IMR-90 (cell line): ENCODE measurements around the gene NUDT7. TPM values are rescaled to one million over a fixed set of nuclear protein-coding genes. Genes with fewer than 3 reads are reported as not detected.

Experiments
- ATAC-seq: fragments of 200-7000 bp; cut with Tn5 transposase; 2 replicates; pipeline ENCODE4 v1.9.1; 2020; ENCODE audit warnings: low read depth, mild to moderate bottlenecking, moderate library complexity
- BruUV-seq: library from RNA; stranded (reverse); fragments of 400-500 nt; replicated peaks from 2 replicates; lab custom pipeline; 2021; lab: Mats Ljungman, UMichigan
- CTCF ChIA-PET: fragments of 300-600 bp; formaldehyde crosslinking; extraction: SDS; loops from one replicate; lab custom pipeline; 2021; ENCODE audit warnings: antibody characterized with exemption; lab: Yijun Ruan, JAX
- POLR2A ChIA-PET: fragments of 300-600 bp; sonication (Branson Sonifier 250); formaldehyde crosslinking; loops from one replicate; lab custom pipeline; 2022; ENCODE audit warnings: antibody characterized with exemption; ENCODE audit not compliant: unreplicated experiment; lab: Charles Lee
- DNase-seq: peaks from one replicate; pipeline ENCODE4 v3.0.0; 2013
- H2AFZ ChIP-seq: replicated peaks from 2 replicates; pipeline ENCODE3; 2013; ENCODE audit warnings: low read length, mild to moderate bottlenecking; ENCODE audit not compliant: poor library complexity
- H2AK5ac ChIP-seq: 2 replicates; pipeline ENCODE4 v1.6.1; 2013; ENCODE audit warnings: low read depth, low read length, inconsistent platforms
- H2AK9ac ChIP-seq: replicated peaks from 2 replicates; pipeline ENCODE3; 2013; ENCODE audit warnings: mild to moderate bottlenecking, low read depth, low read length, moderate library complexity; ENCODE audit not compliant: poor library complexity
- H2BK120ac ChIP-seq: 2 replicates; pipeline ENCODE4 v1.6.1; 2013; ENCODE audit warnings: low read depth, low read length, inconsistent platforms
- H2BK15ac ChIP-seq: 3 replicates; pipeline ENCODE4 v1.6.1; 2013; ENCODE audit warnings: low read depth, low read length, inconsistent platforms
- H2BK20ac ChIP-seq: 2 replicates; pipeline ENCODE4 v1.6.1; 2013; ENCODE audit warnings: low read depth, mild to moderate bottlenecking, inconsistent platforms, low read length, moderate library complexity
- H2BK5ac ChIP-seq: 2 replicates; pipeline ENCODE4 v1.6.1; 2013; ENCODE audit warnings: mild to moderate bottlenecking, low read depth, low read length, inconsistent platforms; ENCODE audit not compliant: poor library complexity, severe bottlenecking
- H3K14ac ChIP-seq: replicated peaks from 2 replicates; pipeline ENCODE4 v1.6.1; 2013; ENCODE audit warnings: low read depth, low read length, inconsistent platforms
- H3K18ac ChIP-seq: 2 replicates; pipeline ENCODE4 v1.6.1; 2013; ENCODE audit warnings: low read depth, low read length, control low read depth
- H3K23ac ChIP-seq: 2 replicates; pipeline ENCODE4 v1.6.1; 2013; ENCODE audit warnings: low read depth, low read length, inconsistent platforms
- H3K27ac ChIP-seq: 2 replicates; pipeline ENCODE4 v1.5.1; 2013; ENCODE audit warnings: mild to moderate bottlenecking, control low read depth, low read length; ENCODE audit not compliant: insufficient read depth
- H3K27me3 ChIP-seq: 2 replicates; pipeline ENCODE4 v1.6.1; 2013; ENCODE audit warnings: low read length; ENCODE audit not compliant: control insufficient read depth, insufficient read depth
- H3K36me3 ChIP-seq: 2 replicates; pipeline ENCODE4 v1.6.1; 2013; ENCODE audit warnings: low read length, mixed read lengths; ENCODE audit not compliant: control insufficient read depth, insufficient read depth
- H3K4ac ChIP-seq: 2 replicates; pipeline ENCODE4 v1.6.1; 2013; ENCODE audit warnings: low read depth, low read length, inconsistent platforms
- H3K4me1 ChIP-seq: 2 replicates; pipeline ENCODE4 v1.6.1; 2013; ENCODE audit warnings: low read length, mixed read lengths; ENCODE audit not compliant: control insufficient read depth, insufficient read depth
- H3K4me2 ChIP-seq: 2 replicates; pipeline ENCODE4 v1.6.1; 2013; ENCODE audit warnings: low read depth, mild to moderate bottlenecking, control low read depth, low read length, moderate library complexity
- H3K4me3 ChIP-seq: 2 replicates; pipeline ENCODE4 v1.5.1; 2013; ENCODE audit warnings: low read depth, mild to moderate bottlenecking, control low read depth, low read length, moderate library complexity; ENCODE audit not compliant: insufficient read depth
- H3K56ac ChIP-seq: 2 replicates; pipeline ENCODE4 v1.6.1; 2013; ENCODE audit warnings: low read length, inconsistent platforms; ENCODE audit not compliant: insufficient read depth; ENCODE audit errors: extremely low read depth
- H3K79me1 ChIP-seq, 2 experiments: 2 replicates each; pipeline ENCODE4 v1.6.1; 2013; ENCODE audit warnings: low read length in 2 of 2, inconsistent platforms in 1 of 2, low read depth in 1 of 2
- H3K9ac ChIP-seq: 2 replicates; pipeline ENCODE4 v1.6.1; 2013; ENCODE audit warnings: low read depth, low read length, control low read depth
- H3K9me1 ChIP-seq: 2 replicates; pipeline ENCODE4 v1.6.1; 2013; ENCODE audit warnings: low read length, inconsistent platforms; ENCODE audit not compliant: insufficient read depth
- H3K9me3 ChIP-seq: 2 replicates; pipeline ENCODE4 v1.6.1; 2013; ENCODE audit warnings: low read length; ENCODE audit not compliant: control insufficient read depth, insufficient read depth
- H4K20me1 ChIP-seq: 2 replicates; pipeline ENCODE4 v1.6.1; 2013; ENCODE audit warnings: low read length, inconsistent platforms; ENCODE audit not compliant: insufficient read depth
- H4K5ac ChIP-seq: 2 replicates; pipeline ENCODE4 v1.6.1; 2013; ENCODE audit warnings: mild to moderate bottlenecking, low read depth, low read length, control low read depth
- H4K8ac ChIP-seq, 2 experiments: 2 replicates each; pipeline ENCODE4 v1.6.1; 2013; ENCODE audit warnings: low read depth in 2 of 2, low read length in 2 of 2, control low read depth in 1 of 2, inconsistent platforms in 1 of 2
- H4K91ac ChIP-seq: 2 replicates; pipeline ENCODE4 v1.6.1; 2013; ENCODE audit warnings: low read depth, low read length, inconsistent platforms; ENCODE audit not compliant: insufficient read depth
- CHD1 ChIP-seq: IDR thresholded peaks from 2 replicates; pipeline ENCODE4 v1.6.1; 2012; ENCODE audit warnings: low read depth, low read length, improper control_type of control experiment
- ELK1 ChIP-seq: fragments of 150-350 bp; IDR thresholded peaks from 2 replicates; pipeline ENCODE4 v1.6.1; 2016; ENCODE audit warnings: low read depth, mild to moderate bottlenecking, low read length, moderate library complexity, borderline replicate concordance
- FOS ChIP-seq: fragments of 150-350 bp; IDR thresholded peaks from 2 replicates; pipeline ENCODE4 v1.6.1; 2016; ENCODE audit warnings: low read depth, low read length
- MAZ ChIP-seq: IDR thresholded peaks from 2 replicates; pipeline ENCODE4 v1.6.1; 2012; ENCODE audit warnings: low read depth, mild to moderate bottlenecking, low read length, improper control_type of control experiment, moderate library complexity, borderline replicate concordance
- NFE2L2 ChIP-seq: fragments of 150-350 bp; IDR thresholded peaks from 2 replicates; pipeline ENCODE4 v1.6.1; 2016; ENCODE audit warnings: low read depth, mild to moderate bottlenecking, low read length
- POLR2A ChIP-seq: IDR thresholded peaks from 2 replicates; pipeline ENCODE4 v1.6.1; 2012; ENCODE audit warnings: mild to moderate bottlenecking, low read depth, low read length
- RFX5 ChIP-seq: IDR thresholded peaks from 2 replicates; pipeline ENCODE4 v1.8.0; 2012; ENCODE audit warnings: low read depth, mild to moderate bottlenecking, low read length, moderate library complexity
- USF2 ChIP-seq: fragments of 150-350 bp; IDR thresholded peaks from 2 replicates; pipeline ENCODE4 v1.6.1; 2017; ENCODE audit warnings: mild to moderate bottlenecking, antibody characterized with exemption, low read length, low read depth
- WGBS, 2 experiments: methylation state at CpG; one replicate each; pipeline versions ENCODE4 v1.1.5 to v1.1.7; 2013; ENCODE audit warnings: missing lambda C conversion rate in 2 of 2; ENCODE audit not compliant: insufficient read length in 1 of 2; ENCODE audit errors: extremely low coverage in 2 of 2; 5-methylcytosine and 5-hydroxymethylcytosine counted together
- dilution Hi-C: fragments of 300-500 bp; cut with HindIII; formaldehyde crosslinking; loops from one replicate; pipeline ENCODE4 v1.14.3; 2018; ENCODE audit warnings: low sequenced_read_pairs; ENCODE audit not compliant: unreplicated experiment
- in situ Hi-C: fragments of 300-500 bp; cut with MboI; formaldehyde crosslinking; loops from 3 replicates; pipeline ENCODE4 v1.14.3; 2019; ENCODE audit warnings: low sequenced_read_pairs, inconsistent platforms, mixed read lengths
- intact Hi-C: fragments of 100-400 bp; cut with micrococcal nuclease; formaldehyde crosslinking; loops from 2 replicates; pipeline ENCODE4 v1.10.0; 2022
- polyA plus RNA-seq, 3 experiments: library from polyadenylated mRNA; depleted of rRNA; stranded (reverse); fragments of >200 nt; gene quantifications; 2 replicates each; pipeline ENCODE4 v1.2.3, GENCODE V29; 2012; ENCODE audit warnings: low replicate concordance in 1 of 3
- total RNA-seq: library from RNA; depleted of rRNA; stranded (reverse); fragments of >200 nt; gene quantifications from 2 replicates; pipeline ENCODE4 v1.2.3, GENCODE V29; 2012

Gene NUDT7
- total and polyA plus RNA-seq, 2 of the 4 experiments (the other 2 are of a cell fraction): 4.3 to 6.2 TPM

GRCh38 chr16:77715145-77715544, 7.2 kb upstream of the NUDT7 start:
- H2AFZ ChIP-seq: no peak overlapping the region
- no peak overlapping the region for H4K91ac ChIP-seq
- no peak overlapping the region for H3K27ac ChIP-seq
- intact Hi-C loops (no loop called here), in situ Hi-C loops (no loop called here), dilution Hi-C loops (no loop called here)
- H2AK9ac ChIP-seq: no peak overlapping the region
- no peaks in the 10 kb centered on the region for H4K20me1 ChIP-seq
- no peak overlapping the region for H3K4ac ChIP-seq
- H2AK5ac ChIP-seq: no peak overlapping the region
- H3K36me3 ChIP-seq: no peaks in the 10 kb centered on the region
- H3K4me3 ChIP-seq: no peak overlapping the region
- ATAC-seq (no peak), DNase-seq (no peak)
- POLR2A ChIA-PET: no interaction called here
- H3K27me3 ChIP-seq: peaks cover 5% of the 10 kb centered on the region; the same call in 1 of the 2 replicates
- no peak overlapping the region for H3K14ac ChIP-seq
- no TSS peak for BruUV-seq
- no peak overlapping the region for H2BK120ac ChIP-seq
- 87% methylated on average over 3 of the region's 5 CpGs; no CpG with 5 or more reads in 1 of the 2 experiments for WGBS, 2 experiments
- no peak overlapping the region for H3K18ac ChIP-seq
- no peak overlapping the region for H4K8ac ChIP-seq
- no peak overlapping the region for H3K56ac ChIP-seq
- CTCF ChIA-PET: interaction anchor here (0.6 kb wide), 1 partner anchor 64 kb away, joined by 4 read pairs; no protein-coding TSS in a partner anchor
- no peaks in the 10 kb centered on the region for H3K79me1 ChIP-seq
- H3K4me2 ChIP-seq: no peak overlapping the region
- no peak overlapping the region for H3K9ac ChIP-seq
- no peak overlapping the region for H3K23ac ChIP-seq
- H2BK5ac ChIP-seq: no peak overlapping the region
- TF ChIP-seq NFE2L2 (no peak), USF2 (no peak), CHD1 (no peak), ELK1 (no peak), RFX5 (no peak), POLR2A (no peak), FOS (no peak), MAZ (no peak)
- H4K5ac ChIP-seq: no peak overlapping the region
- H3K4me1 ChIP-seq: no peaks in the 10 kb centered on the region
- H3K9me1 ChIP-seq: no peaks in the 10 kb centered on the region; the same call in 1 of the 2 replicates
- no peak overlapping the region for H2BK15ac ChIP-seq
- no peaks in the 10 kb centered on the region for H3K9me3 ChIP-seq
- H2BK20ac ChIP-seq: no peak overlapping the region
